HG03575 (cell line): ENCODE results near the gene ENOX2.

Source experiments
- ATAC-seq: cut with Tn5 transposase; IDR thresholded peaks from one replicate; pipeline ENCODE4 v1.9.1; 2021; ENCODE audit not compliant: unreplicated experiment, insufficient number of reproducible peaks, low FRiP score; ENCODE audit errors: extremely low read depth

ENOX2 gene

GRCh38 chrX:130775849-130776248, 127.2 kb downstream of the ENOX2 start:
- no peak for ATAC-seq

GRCh38 chrX:130772776-130773143, 130.2 kb downstream of the ENOX2 start:
- ATAC-seq, result no peak

GRCh38 chrX:130772105-130772775, 130.8 kb downstream of the ENOX2 start:
- no peak for ATAC-seq

GRCh38 chrX:130771648-130772047, 131.4 kb downstream of the ENOX2 start:
- no peak for ATAC-seq

- ATAC-seq, result no peak
Measured at GRCh38 chrX:130771230-130771629, 131.8 kb downstream of the ENOX2 start.

GRCh38 chrX:130770615-130771014, 132.4 kb downstream of the ENOX2 start:
- ATAC-seq, result no peak

- no peak for ATAC-seq
Measured at GRCh38 chrX:130769835-130770234, 133.2 kb downstream of the ENOX2 start.

GRCh38 chrX:130758072-130758471, 144.9 kb downstream of the ENOX2 start:
- no peak for ATAC-seq

GRCh38 chrX:130756233-130756632, 146.8 kb downstream of the ENOX2 start:
- no peak for ATAC-seq

- ATAC-seq, result no peak
Measured at GRCh38 chrX:130754353-130754752, 148.7 kb downstream of the ENOX2 start.

GRCh38 chrX:130746709-130747342, 156.2 kb downstream of the ENOX2 start:
- ATAC-seq, result no peak

- ATAC-seq, result no peak
Measured at GRCh38 chrX:130746077-130746476, 156.9 kb downstream of the ENOX2 start.

GRCh38 chrX:130741584-130741983, 161.4 kb downstream of the ENOX2 start:
- no peak for ATAC-seq

GRCh38 chrX:130741151-130741550, 161.9 kb downstream of the ENOX2 start:
- no peak for ATAC-seq

- ATAC-seq, result no peak
Measured at GRCh38 chrX:130738638-130739195, 164.3 kb downstream of the ENOX2 start.

- ATAC-seq, result no peak
Measured at GRCh38 chrX:130734713-130735112, 168.3 kb downstream of the ENOX2 start.

- no peak for ATAC-seq
Measured at GRCh38 chrX:130728208-130728607, 174.8 kb downstream of the ENOX2 start.

GRCh38 chrX:130726661-130727060, 176.3 kb downstream of the ENOX2 start:
- no peak for ATAC-seq

- no peak for ATAC-seq
Measured at GRCh38 chrX:130725519-130725918, 177.5 kb downstream of the ENOX2 start.

- no peak for ATAC-seq
Measured at GRCh38 chrX:130719413-130719812, 183.6 kb downstream of the ENOX2 start.

- ATAC-seq, result no peak
Measured at GRCh38 chrX:130718137-130718536, 184.9 kb downstream of the ENOX2 start.
